Measurements from ENCODE around the gene VTI1A. TPM values are rescaled to one million over a fixed set of nuclear protein-coding genes. Genes with fewer than 3 reads are reported as not detected.

Gene VTI1A
- total and polyA plus RNA-seq, 2 of the 8 experiments (the other 6 are each of a cell fraction or from before 2014, with no cell fraction given), result 6.0 to 20.0 TPM

GRCh38 chr10:112634096-112634830 is 187.2 kb downstream of the VTI1A start:
- no peak overlapping the region for H2AFZ ChIP-seq (ENCODE audit: low read length)
- H3K56ac ChIP-seq (replicated peaks; ENCODE audit: insufficient read length, low read depth, low read length), result no peak overlapping the region
- H4K91ac ChIP-seq (replicated peaks; ENCODE audit: insufficient read length, low read length), result no peak overlapping the region
- WGBS, 2 experiments (ENCODE audit: extremely low coverage in 1 of 2, insufficient coverage in 1 of 2, insufficient read length in 1 of 2, insufficient replicate concordance in 2 of 2, low coverage in 1 of 2, low lambda C conversion rate in 2 of 2, missing lambda C conversion rate in 1 of 2), result 88% methylated on average over 5 of the region's 5 CpGs; no CpG with 5 or more reads in 1 of the 2 experiments
- no peaks in the 10 kb centered on the region for H4K20me1 ChIP-seq (replicated peaks in 1 of 2; ENCODE audit: control insufficient read depth in 1 of 2, insufficient read depth in 2 of 2, low read length in 2 of 2)
- no peaks in the 10 kb centered on the region for H3K79me2 ChIP-seq (ENCODE audit: control insufficient read depth in 1 of 2, insufficient read depth in 2 of 2, low read length in 2 of 2)
- no peaks in the 10 kb centered on the region for H3K79me1 ChIP-seq (ENCODE audit: low read depth, low read length)
- no peak overlapping the region for H3K23ac ChIP-seq (ENCODE audit: insufficient read length)
- no peaks in the 10 kb centered on the region for H3K9me3 ChIP-seq (ENCODE audit: insufficient read depth in 2 of 2, low read depth in 1 of 2, low read length in 1 of 2)
- 0 out of 2 replicates have a peak overlapping the region, but pooled peaks have one; percentile 11 for H3K18ac ChIP-seq (ENCODE audit: extremely low read depth, low read length)
- H2BK12ac ChIP-seq (ENCODE audit: low read depth, low read length), result no peak overlapping the region
- no peak overlapping the region for H2BK5ac ChIP-seq (ENCODE audit: low read depth, low read length)
- H3K36me3 ChIP-seq (ENCODE audit: control insufficient read depth in 2 of 4, insufficient read depth in 4 of 4, low read length in 3 of 4), result no peaks in the 10 kb centered on the region
- no peak overlapping the region for H2BK20ac ChIP-seq (ENCODE audit: low read length)
- H3K4me2 ChIP-seq (ENCODE audit: insufficient read depth in 1 of 2, low read depth in 2 of 2, low read length in 2 of 2), result no peak overlapping the region
- no peak overlapping the region for H4K8ac ChIP-seq (ENCODE audit: extremely low read depth, insufficient read depth, low read length)
- ChIA-PET CTCF (ENCODE audit: partially characterized antibody) (interaction anchor here (0.6 kb wide), 1 partner anchor 509 kb away, joined by 3 read pairs; no protein-coding TSS in a partner anchor), POLR2A (ENCODE audit: partially characterized antibody) (interaction anchor here (0.6 kb wide), 1 partner anchor 526 kb away, joined by 3 read pairs; no protein-coding TSS in a partner anchor)
- DNase-seq (ENCODE audit: low read depth in 1 of 2, low spot score in 2 of 2) (no peak), FAIRE-seq (no peak)
- H3K23me2 ChIP-seq (ENCODE audit: low read depth, low read length), result no peaks in the 10 kb centered on the region
- H2AK5ac ChIP-seq (ENCODE audit: low read depth, low read length), result peak overlapping the region; percentile 70; the same call in 1 of the 2 replicates
- H3K4me1 ChIP-seq (replicated peaks in 1 of 4; ENCODE audit: control insufficient read depth in 3 of 4, insufficient read depth in 4 of 4, low read length in 3 of 4), result peaks cover 0 to 4% (median 0%) of the 10 kb centered on the region in 4 experiments; a peak in 1 of 7 replicates
- H3K14ac ChIP-seq (ENCODE audit: insufficient read length), result no peak overlapping the region
- no peak overlapping the region for H3K27ac ChIP-seq (ENCODE audit: low read depth, low read length)
- no peak overlapping the region for H2BK15ac ChIP-seq (ENCODE audit: low read length)
- H3K4ac ChIP-seq (replicated peaks; ENCODE audit: insufficient read length, low read depth, low read length), result no peak overlapping the region
- no peak overlapping the region for H3K4me3 ChIP-seq (ENCODE audit: extremely low read depth in 1 of 4, insufficient read depth in 2 of 4, low read depth in 3 of 4, low read length in 4 of 4)
- H3K27me3 ChIP-seq (replicated peaks in 1 of 4; ENCODE audit: control insufficient read depth in 3 of 4, extremely low read depth in 1 of 4, insufficient read depth in 3 of 4, low read length in 3 of 4), result no peaks in the 10 kb centered on the region
- no peak overlapping the region for H3K9ac ChIP-seq (replicated peaks in 1 of 4; ENCODE audit: extremely low read depth in 1 of 4, low read depth in 3 of 4, low read length in 3 of 4)
- no peak overlapping the region for H4K5ac ChIP-seq (ENCODE audit: insufficient read length, low read depth, low read length)
- no peak overlapping the region for H2BK120ac ChIP-seq (replicated peaks; ENCODE audit: low read depth, low read length)
- TF ChIP-seq BCL11A (IDR thresholded peaks at IDR 0.05; ENCODE audit: low read depth in 2 of 2, low read length in 2 of 2) (no peak), SP4 (IDR thresholded peaks at IDR 0.05; ENCODE audit: low read length) (no peak), KDM1A (IDR thresholded peaks at IDR 0.05; ENCODE audit: borderline replicate concordance, low read length) (no peak), BRCA1 (IDR thresholded peaks at IDR 0.05; ENCODE audit: low read depth, low read length) (no peak), SIN3A (conservative IDR thresholded peaks at IDR 0.05 in 1 of 2, IDR thresholded peaks at IDR 0.05 in 1 of 2; ENCODE audit: low read depth in 1 of 2, low read length in 2 of 2) (no peak), NANOG (IDR thresholded peaks at IDR 0.05; ENCODE audit: insufficient read depth, low read depth, low read length, poor library complexity, severe bottlenecking) (no peak), HDAC2 (IDR thresholded peaks at IDR 0.05; ENCODE audit: borderline replicate concordance in 1 of 2, low read depth in 2 of 2, low read length in 2 of 2) (no peak), KDM4A (IDR thresholded peaks at IDR 0.05; ENCODE audit: low read depth, low read length, severe bottlenecking) (no peak), RFX5 (IDR thresholded peaks at IDR 0.05; ENCODE audit: borderline replicate concordance, low read depth, low read length) (no peak), BACH1 (IDR thresholded peaks at IDR 0.05; ENCODE audit: low read length) (no peak), FOSL1 (IDR thresholded peaks at IDR 0.05; ENCODE audit: insufficient read depth, low read depth, low read length) (no peak)
